GM12801 (cell line): ENCODE measurements around the gene SLC6A12.

ENCODE experiments used
- TF ChIP-seq, protein P1 (sequence below): IDR thresholded peaks from one replicate; pipeline ENCODE4 v1.5.1; 2011; ENCODE audit warnings: control low read depth; ENCODE audit not compliant: insufficient read length; ENCODE audit errors: extremely low read depth

SLC6A12 gene

DNA sequence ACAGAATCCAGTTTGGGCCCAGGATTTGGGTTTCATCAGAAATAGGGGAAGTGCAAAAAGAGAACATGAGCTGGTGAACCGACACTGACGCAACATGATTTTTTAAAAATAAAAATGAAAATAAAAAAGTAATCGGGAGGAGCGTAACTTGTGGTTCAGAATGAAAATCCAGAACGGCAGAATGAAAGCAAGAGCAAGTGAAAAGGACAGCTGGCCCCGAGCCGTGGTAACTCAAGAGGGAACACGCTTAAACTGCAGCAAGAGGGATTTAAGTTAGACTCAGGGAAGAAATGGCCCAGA is 1.6 kb downstream of the SLC6A12 start:
- TF ChIP-seq, protein P1, sequence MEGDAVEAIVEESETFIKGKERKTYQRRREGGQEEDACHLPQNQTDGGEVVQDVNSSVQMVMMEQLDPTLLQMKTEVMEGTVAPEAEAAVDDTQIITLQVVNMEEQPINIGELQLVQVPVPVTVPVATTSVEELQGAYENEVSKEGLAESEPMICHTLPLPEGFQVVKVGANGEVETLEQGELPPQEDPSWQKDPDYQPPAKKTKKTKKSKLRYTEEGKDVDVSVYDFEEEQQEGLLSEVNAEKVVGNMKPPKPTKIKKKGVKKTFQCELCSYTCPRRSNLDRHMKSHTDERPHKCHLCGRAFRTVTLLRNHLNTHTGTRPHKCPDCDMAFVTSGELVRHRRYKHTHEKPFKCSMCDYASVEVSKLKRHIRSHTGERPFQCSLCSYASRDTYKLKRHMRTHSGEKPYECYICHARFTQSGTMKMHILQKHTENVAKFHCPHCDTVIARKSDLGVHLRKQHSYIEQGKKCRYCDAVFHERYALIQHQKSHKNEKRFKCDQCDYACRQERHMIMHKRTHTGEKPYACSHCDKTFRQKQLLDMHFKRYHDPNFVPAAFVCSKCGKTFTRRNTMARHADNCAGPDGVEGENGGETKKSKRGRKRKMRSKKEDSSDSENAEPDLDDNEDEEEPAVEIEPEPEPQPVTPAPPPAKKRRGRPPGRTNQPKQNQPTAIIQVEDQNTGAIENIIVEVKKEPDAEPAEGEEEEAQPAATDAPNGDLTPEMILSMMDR, result no peak

DNA sequence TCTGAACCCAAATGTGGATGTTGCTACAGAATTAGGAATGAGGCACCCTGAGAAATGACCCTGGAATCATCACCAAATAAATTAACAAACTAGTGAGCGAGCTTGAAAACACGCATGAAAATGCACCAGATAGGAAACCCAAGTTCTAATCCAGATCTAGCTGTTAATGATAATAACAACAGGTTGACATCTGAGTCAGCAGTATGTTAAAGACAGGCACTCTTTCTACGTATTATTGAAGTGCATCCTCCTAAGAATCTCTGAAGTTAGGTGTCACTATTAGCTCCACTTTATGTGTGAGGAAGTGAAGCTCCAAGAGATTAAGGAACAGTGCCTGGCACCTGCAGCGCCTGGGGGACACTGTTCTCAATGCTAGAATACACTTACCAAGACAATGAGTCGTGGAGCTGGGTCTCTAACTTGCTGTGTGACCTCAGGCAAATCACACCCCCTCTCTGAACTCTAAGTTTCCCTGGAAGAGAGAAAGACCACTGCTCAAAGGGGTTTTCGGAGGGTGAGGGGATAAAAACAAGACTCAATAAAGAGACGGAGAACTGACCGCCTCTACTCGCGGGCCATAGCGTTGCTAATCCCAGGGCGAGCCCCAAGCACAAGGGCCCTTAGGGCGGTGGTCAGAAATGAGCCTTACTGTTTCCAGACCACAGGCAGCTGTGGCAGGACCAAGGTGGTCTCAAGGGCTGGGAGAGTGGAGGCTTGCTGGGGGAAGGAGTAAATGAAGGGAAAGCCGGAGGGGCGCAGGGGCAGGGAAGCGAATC is 2.1 kb downstream of the SLC6A12 start:
- TF ChIP-seq, protein P1, result no peak

- TF ChIP-seq, protein P1, result no peak
Measured at GRCh38 chr12:211142-211465, 2.9 kb downstream of the SLC6A12 start.

DNA sequence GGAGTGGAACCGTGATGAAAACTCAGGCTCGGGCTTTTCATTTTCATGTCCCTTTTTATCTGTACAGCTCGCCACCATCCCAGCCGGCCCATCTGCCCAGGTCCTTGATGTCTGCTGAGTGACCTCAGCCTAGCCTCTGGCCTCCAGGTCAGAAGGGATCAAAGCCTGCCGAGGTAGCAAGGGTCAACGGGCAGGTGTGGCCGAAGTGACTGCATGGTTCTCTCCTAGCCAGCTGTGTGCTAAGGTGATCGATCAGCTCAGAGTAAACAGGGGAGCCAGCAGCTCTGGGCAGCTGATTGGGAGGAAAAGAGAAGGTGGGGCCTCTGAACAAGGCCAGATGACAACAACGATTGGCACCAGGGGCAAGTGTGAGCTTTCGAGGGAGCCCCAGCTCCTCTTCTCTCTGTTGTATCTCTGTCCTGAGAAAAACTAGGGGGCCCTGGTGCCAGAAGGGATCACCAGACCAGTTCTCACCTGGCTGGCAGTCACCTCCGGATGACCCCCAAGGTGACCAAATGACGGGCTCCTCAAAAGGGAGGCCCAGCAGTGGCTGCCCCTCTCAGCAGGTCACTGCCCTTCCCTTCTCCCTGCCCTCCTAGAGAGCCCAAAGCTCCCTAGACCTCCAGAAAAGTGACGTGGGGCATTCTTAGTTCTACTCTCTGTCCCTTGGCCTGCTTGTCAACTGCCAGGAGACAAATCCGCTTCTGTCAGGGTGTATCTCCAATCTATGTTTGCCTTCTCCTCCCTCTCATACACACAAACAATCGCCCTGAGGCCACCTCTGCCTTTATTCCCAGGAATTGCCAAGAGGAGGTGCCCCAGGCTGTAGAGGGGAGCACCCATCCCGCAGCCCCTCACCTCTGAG is 3.4 kb downstream of the SLC6A12 start:
- TF ChIP-seq, protein P1, result no peak

GRCh38 chr12:209851-210250 is 4.1 kb downstream of the SLC6A12 start:
- TF ChIP-seq, protein P1, result no peak

- TF ChIP-seq, protein P1, result no peak
Measured at GRCh38 chr12:209246-209645, 4.7 kb downstream of the SLC6A12 start.

DNA sequence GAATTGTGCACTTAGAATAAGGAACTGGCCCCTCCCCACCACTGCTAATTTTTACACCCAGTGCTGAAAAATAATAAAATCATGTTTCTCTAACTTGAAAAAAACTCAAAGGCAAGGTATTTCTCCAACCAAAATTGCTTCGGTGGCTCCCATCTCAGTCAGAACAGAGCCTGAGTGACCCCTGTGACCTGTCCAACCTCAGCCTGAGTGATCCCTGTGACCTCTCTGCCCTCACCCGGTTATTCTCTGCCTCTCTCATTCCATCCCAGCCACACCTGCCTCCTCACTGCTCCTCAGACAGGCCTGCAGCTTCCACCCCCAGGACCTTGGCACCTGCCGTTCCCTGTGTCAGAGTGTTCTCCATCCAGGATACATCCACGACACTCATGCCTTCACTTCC is 5.1 kb downstream of the SLC6A12 start:
- TF ChIP-seq, protein P1, result no peak
